Kidney (tissue), 14 donors: ENCODE data around the gene PIK3AP1. TPM values are rescaled to one million over a fixed set of nuclear protein-coding genes. Genes with fewer than 3 reads are reported as not detected.

Source experiments
- DNase-seq, 5 donors: peaks; one replicate each; pipeline ENCODE4 v3.0.0-alpha.2; 2013 to 2020
- FAIRE-seq: peaks from 2 replicates; lab custom pipeline; 2012; peaks lifted over from hg19 to GRCh38; lab: Jason Lieb, UNC
- H3K27ac ChIP-seq, 2 donors: one replicate each; pipeline ENCODE4 v1.7.0; 2013; ENCODE audit warnings: low read depth in 2 of 2, low read length in 2 of 2, inconsistent platforms in 1 of 2
- H3K27me3 ChIP-seq: one replicate; pipeline ENCODE4 v1.7.1; 2013; ENCODE audit warnings: low read length, inconsistent platforms; ENCODE audit not compliant: control insufficient read depth, insufficient read depth
- H3K36me3 ChIP-seq, 3 donors: one replicate each; pipeline versions ENCODE4 v1.7.0 to v1.7.1; 2013; ENCODE audit warnings: low read length in 3 of 3, control low read depth in 1 of 3, inconsistent platforms in 1 of 3; ENCODE audit not compliant: insufficient read depth in 3 of 3, control insufficient read depth in 2 of 3
- H3K4me1 ChIP-seq, 3 donors: one replicate each; pipeline versions ENCODE4 v1.7.0 to v1.7.1; 2013; ENCODE audit warnings: low read length in 3 of 3, inconsistent platforms in 1 of 3, low read depth in 1 of 3; ENCODE audit not compliant: control insufficient read depth in 2 of 3, insufficient read depth in 2 of 3
- H3K4me3 ChIP-seq, 3 donors: one replicate each; pipeline versions ENCODE4 v1.7.0 to v1.8.1; 2013; ENCODE audit warnings: low read length in 3 of 3, control low read depth in 1 of 3, inconsistent platforms in 1 of 3
- H3K9ac ChIP-seq, 3 donors: one replicate each; pipeline versions ENCODE4 v1.7.0 to v1.7.1; 2013; ENCODE audit warnings: low read length in 3 of 3, control low read depth in 1 of 3, inconsistent platforms in 1 of 3
- H3K9me3 ChIP-seq, 3 donors: one replicate each; pipeline versions ENCODE4 v1.7.0 to v1.7.1; 2013; ENCODE audit warnings: low read length in 3 of 3, control low read depth in 1 of 3, inconsistent platforms in 1 of 3; ENCODE audit not compliant: control insufficient read depth in 2 of 3, insufficient read depth in 1 of 3
- intact Hi-C: fragments of 100-400 bp; cut with DNase I; formaldehyde crosslinking; loops from one replicate; pipeline ENCODE4 v1.11.1; 2022
- polyA plus RNA-seq: library from polyadenylated mRNA; stranded (reverse); fragments of 350-450 nt; fragmentation: Illumina TruSeq; extraction: RNeasy Lipid Tissue Mini Kit (QIAGEN cat#74804); gene quantifications from one replicate; pipeline ENCODE4 v1.2.3, GENCODE V29; 2014; ENCODE audit warnings: low read depth, low replicate concordance; ENCODE audit not compliant: insufficient read depth
- total RNA-seq: library from RNA; stranded (reverse); fragmentation: NEBNext Ultra II Directional; extraction: Animal tissue kit (Norgen Biotek cat#: 25700); gene quantifications from one replicate; pipeline ENCODE4 v1.2.1, GENCODE V29; 2021
- TF ChIP-seq, protein P1 (sequence below): IDR thresholded peaks from 3 replicates; pipeline ENCODE4 v1.5.1; 2012; ENCODE audit warnings: mild to moderate bottlenecking, moderate library complexity, borderline replicate concordance; ENCODE audit not compliant: insufficient read depth; ENCODE audit errors: extremely low read depth
- donor health status: control.
- donor health status: control.
- donor health status: control.
- donor health status: control.
- donor health status: control.
- donor health status: DM: yes; HTN: yes; CAD: no.
- donor health status: Normal renal cell carcinoma (clear cell type).

PIK3AP1 gene
- total and polyA plus RNA-seq, 2 donors from 2014 or later = 6.5 to 28.4 TPM

DNA sequence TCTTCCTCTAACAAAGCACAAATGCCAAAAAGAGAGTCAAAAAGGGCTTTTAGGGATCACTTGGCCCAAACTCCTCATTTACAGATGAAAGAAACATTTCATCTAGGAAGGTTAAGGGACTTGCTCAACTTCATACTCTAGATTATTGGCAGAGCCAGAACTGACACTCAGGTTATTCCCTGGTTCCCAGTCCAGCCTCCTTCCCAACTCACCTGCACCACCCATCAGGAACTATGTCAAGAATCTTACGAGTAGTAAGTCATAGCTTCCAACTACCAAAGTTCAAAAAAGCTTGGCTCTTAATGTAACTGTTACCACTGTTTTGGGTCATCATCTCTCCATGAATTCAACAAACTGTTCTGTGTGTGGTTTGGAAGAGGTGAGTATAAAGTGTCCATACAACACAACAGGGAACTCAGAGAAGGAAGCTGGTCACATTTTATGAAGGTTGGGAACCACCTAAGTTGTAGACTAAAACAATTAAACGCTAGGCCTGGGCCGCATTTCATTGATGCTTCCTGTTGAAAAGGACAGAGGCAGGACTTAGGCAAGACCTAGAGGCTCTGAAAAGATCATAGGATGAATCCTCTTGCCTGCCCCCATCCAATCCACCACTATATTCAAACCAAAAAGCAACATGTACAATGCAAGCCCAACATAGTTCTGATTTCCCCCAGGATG is 9.1 kb downstream of the PIK3AP1 start:
- Histone ChIP-seq H3K27ac (no peak overlapping the region), H3K27me3 (no peaks in the 10 kb centered on the region), H3K36me3 (no peaks in the 10 kb centered on the region), H3K9ac (no peak overlapping the region), H3K4me3 (no peak overlapping the region), H3K4me1 (no peaks in the 10 kb centered on the region), H3K9me3 (no peaks in the 10 kb centered on the region)
- FAIRE-seq = no peak
- TF ChIP-seq, protein P1, sequence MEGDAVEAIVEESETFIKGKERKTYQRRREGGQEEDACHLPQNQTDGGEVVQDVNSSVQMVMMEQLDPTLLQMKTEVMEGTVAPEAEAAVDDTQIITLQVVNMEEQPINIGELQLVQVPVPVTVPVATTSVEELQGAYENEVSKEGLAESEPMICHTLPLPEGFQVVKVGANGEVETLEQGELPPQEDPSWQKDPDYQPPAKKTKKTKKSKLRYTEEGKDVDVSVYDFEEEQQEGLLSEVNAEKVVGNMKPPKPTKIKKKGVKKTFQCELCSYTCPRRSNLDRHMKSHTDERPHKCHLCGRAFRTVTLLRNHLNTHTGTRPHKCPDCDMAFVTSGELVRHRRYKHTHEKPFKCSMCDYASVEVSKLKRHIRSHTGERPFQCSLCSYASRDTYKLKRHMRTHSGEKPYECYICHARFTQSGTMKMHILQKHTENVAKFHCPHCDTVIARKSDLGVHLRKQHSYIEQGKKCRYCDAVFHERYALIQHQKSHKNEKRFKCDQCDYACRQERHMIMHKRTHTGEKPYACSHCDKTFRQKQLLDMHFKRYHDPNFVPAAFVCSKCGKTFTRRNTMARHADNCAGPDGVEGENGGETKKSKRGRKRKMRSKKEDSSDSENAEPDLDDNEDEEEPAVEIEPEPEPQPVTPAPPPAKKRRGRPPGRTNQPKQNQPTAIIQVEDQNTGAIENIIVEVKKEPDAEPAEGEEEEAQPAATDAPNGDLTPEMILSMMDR = no peak
- intact Hi-C loops = no loop called here
- no peak for DNase-seq

DNA sequence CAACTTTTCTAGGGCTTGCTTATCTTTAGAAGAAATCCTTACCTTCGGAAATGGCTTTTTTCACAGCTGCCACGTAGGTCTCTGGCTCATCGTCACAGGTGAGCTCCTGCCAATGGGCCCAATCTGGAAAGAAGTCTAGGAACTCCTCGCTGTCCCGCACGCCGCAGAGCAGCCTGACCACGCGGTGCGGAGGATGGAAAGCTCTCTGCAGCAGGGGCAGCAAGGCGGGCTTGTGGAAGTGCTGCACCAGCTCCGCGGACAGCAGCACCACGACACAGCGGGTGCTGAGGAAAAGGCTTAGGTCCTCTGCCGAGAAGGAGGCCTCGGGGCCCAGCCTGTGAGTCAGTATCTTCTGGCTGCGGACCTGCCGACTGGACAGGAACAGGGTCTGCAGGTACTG is 10.8 kb downstream of the PIK3AP1 start:
- H3K9ac ChIP-seq = no peak overlapping the region
- FAIRE-seq (no peak), DNase-seq (no peak)
- no peaks in the 10 kb centered on the region for H3K4me1 ChIP-seq
- H3K27me3 ChIP-seq = no peaks in the 10 kb centered on the region
- H3K9me3 ChIP-seq = no peaks in the 10 kb centered on the region
- no peak overlapping the region for H3K4me3 ChIP-seq
- TF ChIP-seq, protein P1 = no peak
- intact Hi-C loops = no loop called here
- H3K27ac ChIP-seq = no peak overlapping the region
- H3K36me3 ChIP-seq = no peaks in the 10 kb centered on the region

DNA sequence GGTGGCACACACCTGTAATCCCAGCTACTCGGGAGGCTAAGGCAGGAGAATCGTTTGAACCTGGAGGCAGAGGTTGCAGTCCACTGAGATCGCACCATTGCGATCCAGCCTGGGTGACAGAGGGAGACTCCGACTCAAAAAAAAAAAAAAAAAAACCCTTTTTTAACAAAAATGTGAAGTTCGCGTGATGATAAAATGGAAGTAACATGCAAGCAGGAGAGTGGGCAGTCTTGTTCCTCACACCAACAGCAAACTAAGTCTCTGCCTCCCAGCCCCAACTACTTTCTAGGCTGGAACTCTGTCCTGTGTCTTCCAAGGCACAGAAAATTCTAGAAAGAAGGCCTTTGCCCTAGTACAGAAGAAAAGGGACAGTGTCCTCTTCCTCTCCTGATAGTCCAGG is 11.3 kb downstream of the PIK3AP1 start:
- DNase-seq (no peak), FAIRE-seq (no peak)
- Histone ChIP-seq H3K27me3 (no peaks in the 10 kb centered on the region), H3K4me1 (no peaks in the 10 kb centered on the region), H3K9me3 (no peaks in the 10 kb centered on the region), H3K4me3 (no peak overlapping the region), H3K27ac (no peak overlapping the region), H3K36me3 (no peaks in the 10 kb centered on the region), H3K9ac (no peak overlapping the region)
- TF ChIP-seq, protein P1 = no peak
- intact Hi-C loops = no loop called here

DNA sequence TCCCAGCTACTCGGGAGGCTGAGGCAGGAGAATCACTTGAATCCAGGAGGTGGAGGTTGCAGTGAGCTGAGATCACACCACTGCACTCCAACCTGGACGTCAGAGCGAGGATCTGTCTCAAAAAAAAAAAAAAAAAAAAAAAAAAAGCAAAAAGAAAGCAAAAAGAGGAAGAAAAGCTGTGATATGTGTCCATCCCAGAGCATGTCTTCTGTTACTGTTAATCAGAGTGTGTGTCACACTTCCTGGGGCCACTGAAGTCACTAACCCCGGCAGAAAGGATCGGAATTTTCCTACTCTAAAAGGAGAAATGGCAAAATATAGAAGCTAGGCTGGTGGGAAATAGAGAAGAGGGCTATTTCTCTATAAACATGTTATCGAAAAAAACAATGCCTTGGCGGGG is 11.9 kb downstream of the PIK3AP1 start:
- intact Hi-C loops = no loop called here
- Histone ChIP-seq H3K9me3 (no peaks in the 10 kb centered on the region), H3K27ac (no peak overlapping the region), H3K4me3 (no peak overlapping the region), H3K27me3 (no peaks in the 10 kb centered on the region), H3K36me3 (no peaks in the 10 kb centered on the region), H3K9ac (no peak overlapping the region), H3K4me1 (no peaks in the 10 kb centered on the region)
- no peak for FAIRE-seq
- TF ChIP-seq, protein P1 = no peak
- no peak for DNase-seq
